Bronchial epithelial cell (primary cell): ENCODE results near the gene RNF121. TPM values are rescaled to one million over a fixed set of nuclear protein-coding genes. Genes with fewer than 3 reads are reported as not detected.
A peak's percentile ranks its signal among the peaks of the same experiment; 100 is the strongest.

Experiments used
- DNase-seq: peaks from one replicate; pipeline ENCODE4 v3.0.0-alpha.2; 2010; ENCODE audit warnings: low read depth
- FAIRE-seq: peaks from 2 replicates; lab custom pipeline; 2011; peaks lifted over from hg19 to GRCh38; lab: Jason Lieb, UNC
- H3K27me3 ChIP-seq: 2 replicates; pipeline ENCODE4 v1.5.1; 2011; ENCODE audit warnings: low read length; ENCODE audit not compliant: control insufficient read depth, insufficient read depth
- H3K36me3 ChIP-seq: 2 replicates; pipeline ENCODE4 v1.5.1; 2011; ENCODE audit warnings: low read length; ENCODE audit not compliant: control insufficient read depth, insufficient read depth
- H3K4me3 ChIP-seq: 2 replicates; pipeline ENCODE4 v1.5.1; 2011; ENCODE audit warnings: mild to moderate bottlenecking, low read depth, low read length, control low read depth
- total RNA-seq: library from RNA; depleted of rRNA; stranded (reverse); fragments of >200 nt; gene quantifications from 2 replicates; pipeline ENCODE4 v1.2.1, GENCODE V29; 2014
- TF ChIP-seq, protein P1 (sequence below): IDR thresholded peaks from 2 replicates; pipeline ENCODE4 v1.5.1; 2011; ENCODE audit warnings: mild to moderate bottlenecking, moderate library complexity, low read length, control low read depth, inconsistent platforms; ENCODE audit not compliant: insufficient read depth, severe bottlenecking

The RNF121 gene
- total RNA-seq, 1 donor from 2014 or later = 32.6 TPM

DNA sequence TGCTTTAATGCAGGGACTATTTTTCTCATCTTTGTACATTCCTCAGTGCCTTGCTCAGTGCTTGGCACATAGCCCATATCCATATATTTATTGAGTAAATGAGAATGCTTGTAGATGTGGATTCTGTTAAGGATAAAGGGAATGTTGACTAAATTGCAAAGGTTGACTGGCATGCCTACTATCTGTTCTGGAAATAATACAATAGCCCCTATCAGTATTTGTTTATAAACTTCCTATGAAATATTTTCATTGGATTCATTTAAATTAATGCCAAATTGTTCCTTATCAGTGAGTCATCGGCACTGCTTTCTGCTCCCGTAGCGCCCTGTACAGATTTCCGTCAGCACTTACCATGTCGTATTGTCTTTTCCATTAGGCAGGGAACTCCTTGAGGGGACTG is 8.0 kb downstream of the RNF121 start:
- Histone ChIP-seq H3K36me3 (peaks cover 5% of the 10 kb centered on the region), H3K4me3 (no peak overlapping the region), H3K27me3 (no peaks in the 10 kb centered on the region)
- TF ChIP-seq, protein P1, sequence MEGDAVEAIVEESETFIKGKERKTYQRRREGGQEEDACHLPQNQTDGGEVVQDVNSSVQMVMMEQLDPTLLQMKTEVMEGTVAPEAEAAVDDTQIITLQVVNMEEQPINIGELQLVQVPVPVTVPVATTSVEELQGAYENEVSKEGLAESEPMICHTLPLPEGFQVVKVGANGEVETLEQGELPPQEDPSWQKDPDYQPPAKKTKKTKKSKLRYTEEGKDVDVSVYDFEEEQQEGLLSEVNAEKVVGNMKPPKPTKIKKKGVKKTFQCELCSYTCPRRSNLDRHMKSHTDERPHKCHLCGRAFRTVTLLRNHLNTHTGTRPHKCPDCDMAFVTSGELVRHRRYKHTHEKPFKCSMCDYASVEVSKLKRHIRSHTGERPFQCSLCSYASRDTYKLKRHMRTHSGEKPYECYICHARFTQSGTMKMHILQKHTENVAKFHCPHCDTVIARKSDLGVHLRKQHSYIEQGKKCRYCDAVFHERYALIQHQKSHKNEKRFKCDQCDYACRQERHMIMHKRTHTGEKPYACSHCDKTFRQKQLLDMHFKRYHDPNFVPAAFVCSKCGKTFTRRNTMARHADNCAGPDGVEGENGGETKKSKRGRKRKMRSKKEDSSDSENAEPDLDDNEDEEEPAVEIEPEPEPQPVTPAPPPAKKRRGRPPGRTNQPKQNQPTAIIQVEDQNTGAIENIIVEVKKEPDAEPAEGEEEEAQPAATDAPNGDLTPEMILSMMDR = no peak
- DNase-seq = peak; percentile 48
- FAIRE-seq = no peak

DNA sequence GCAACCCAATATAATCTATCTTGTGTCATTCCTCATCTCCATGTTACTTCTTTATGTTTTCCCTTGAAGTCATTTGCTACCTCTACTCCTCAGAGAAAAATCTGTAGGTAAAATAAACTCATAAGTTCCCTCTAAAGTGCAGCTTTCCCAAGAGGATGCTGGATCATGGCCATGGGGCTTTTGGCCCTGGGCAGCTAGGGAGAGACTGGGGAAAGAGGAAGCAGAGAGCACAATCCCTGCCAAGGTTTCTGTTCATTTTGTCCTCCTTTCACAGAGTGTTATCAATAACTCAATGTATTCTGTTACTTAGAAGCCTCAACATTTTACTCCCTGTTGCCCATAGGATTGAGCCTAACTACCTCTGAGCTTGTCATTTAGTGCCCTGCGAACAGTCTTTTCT is 9.0 kb downstream of the RNF121 start:
- H3K27me3 ChIP-seq = no peaks in the 10 kb centered on the region
- peaks cover 5% of the 10 kb centered on the region for H3K36me3 ChIP-seq
- no peak for DNase-seq
- no peak overlapping the region for H3K4me3 ChIP-seq
- TF ChIP-seq, protein P1 = no peak
- FAIRE-seq = no peak

DNA sequence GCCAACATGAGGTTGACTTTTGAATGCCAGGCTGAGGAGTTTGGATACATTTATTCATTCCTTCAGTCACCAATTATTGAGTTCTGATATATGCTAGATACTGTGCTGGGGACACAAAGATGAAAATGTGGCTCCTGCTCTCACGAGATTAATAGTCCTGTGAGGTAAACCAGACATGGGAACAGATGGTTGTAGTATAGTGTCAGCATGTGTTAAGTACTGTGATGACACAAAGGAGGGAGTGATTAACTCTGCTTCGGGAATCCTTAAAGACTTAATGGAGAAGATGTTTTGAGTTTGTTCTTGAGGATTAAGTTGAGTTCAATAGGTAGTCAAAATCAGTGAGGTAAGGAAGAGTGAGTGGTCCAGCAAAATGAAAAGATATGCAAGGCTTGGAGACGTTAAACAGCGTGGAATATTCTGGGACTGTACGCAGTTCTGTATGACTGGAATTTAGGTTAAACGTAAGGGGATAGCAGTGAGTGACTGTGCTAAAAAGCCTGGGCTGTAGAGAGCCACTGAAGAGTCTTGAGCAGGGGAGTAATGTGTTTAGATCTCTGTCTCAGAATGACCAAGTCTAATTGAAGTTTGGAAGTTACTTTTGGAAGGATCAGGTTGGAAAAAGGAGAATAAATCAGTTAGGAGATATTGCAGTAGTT is 11.8 kb downstream of the RNF121 start:
- Histone ChIP-seq H3K36me3 (peaks cover 5% of the 10 kb centered on the region), H3K27me3 (no peaks in the 10 kb centered on the region), H3K4me3 (no peak overlapping the region)
- TF ChIP-seq, protein P1 = no peak
- DNase-seq (no peak), FAIRE-seq (no peak)

- no peak for FAIRE-seq
- Histone ChIP-seq H3K27me3 (no peaks in the 10 kb centered on the region), H3K36me3 (no peaks in the 10 kb centered on the region), H3K4me3 (no peak overlapping the region)
- TF ChIP-seq, protein P1 = no peak
- DNase-seq = peak; percentile 89
Observed at GRCh38 chr11:71946144-71946571, 17.3 kb downstream of the RNF121 start.

DNA sequence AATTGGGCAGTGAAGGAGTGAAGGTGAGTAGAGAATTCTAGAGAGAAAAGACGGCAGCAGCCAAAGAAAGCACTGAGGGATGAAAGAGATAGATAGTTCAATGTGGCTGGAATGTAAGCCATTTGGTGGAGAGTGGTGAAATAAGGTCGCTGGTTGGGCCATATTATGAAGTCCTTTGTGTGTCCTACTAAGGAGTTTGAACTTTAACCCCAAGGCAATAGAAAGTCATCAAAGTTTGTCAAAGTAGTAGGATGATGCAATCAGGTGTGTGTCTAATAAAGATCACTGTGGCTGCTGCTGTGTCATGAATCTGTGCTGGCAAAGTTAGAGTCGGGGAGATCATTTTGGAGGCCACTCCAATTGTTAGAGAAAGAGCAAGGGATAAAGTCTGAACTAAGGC is 18.7 kb downstream of the RNF121 start:
- peak; percentile 56 for DNase-seq
- TF ChIP-seq, protein P1 = no peak
- no peak for FAIRE-seq

More for the DNA sequence above, 18.7 kb downstream of the RNF121 start:
- Histone ChIP-seq H3K36me3 (no peaks in the 10 kb centered on the region), H3K4me3 (no peak overlapping the region), H3K27me3 (no peaks in the 10 kb centered on the region)
